Thyroid gland (tissue), 4 donors: ENCODE data around the gene CLDN20.

Source experiments
- CTCF ChIP-seq, 6 experiments: fragments of 200-600 bp in 3 of 6; fragments of 450-650 bp in 3 of 6; sonication (generic) in 3 of 6; IDR thresholded peaks; one replicate each; pipeline ENCODE4 v1.5.1; 2016 to 2019; ENCODE audit warnings: antibody characterized with exemption in 6 of 6, mild to moderate bottlenecking in 2 of 6, inconsistent platforms in 1 of 6, moderate library complexity in 1 of 6
- POLR2A ChIP-seq, 2 donors: fragments of 450-650 bp; IDR thresholded peaks; one replicate each; pipeline ENCODE4 v1.6.1; 2017; ENCODE audit warnings: antibody characterized with exemption in 2 of 2, mild to moderate bottlenecking in 2 of 2, moderate library complexity in 1 of 2

GRCh38 chr6:155267411-155267810 lies 3.6 kb downstream of the CLDN20 start:
- TF ChIP-seq CTCF (IDR thresholded peaks at IDR 0.05) (no peak), POLR2A (IDR thresholded peaks at IDR 0.05) (no peak)
